HEK293T (cell line): Measurements from ENCODE around the gene MRPL14.

Source experiments
- FOXK2 ChIP-seq: fragments of 450-650 bp; IDR thresholded peaks from 2 replicates; pipeline ENCODE4 v1.6.1; 2016; ENCODE audit warnings: mild to moderate bottlenecking
- SP1 ChIP-seq: fragments of 450-650 bp; IDR thresholded peaks from 2 replicates; pipeline ENCODE4 v1.6.1; 2017

GRCh38 chr6:44146685-44147084, 19.4 kb upstream of the MRPL14 start:
- TF ChIP-seq SP1 (no peak), FOXK2 (no peak)
